Measurements from ENCODE around the gene GLIS1. TPM values are rescaled to one million over a fixed set of nuclear protein-coding genes. Genes with fewer than 3 reads are reported as not detected.

GLIS1 gene
- polyA plus RNA-seq, 3 donors = not detected

DNA sequence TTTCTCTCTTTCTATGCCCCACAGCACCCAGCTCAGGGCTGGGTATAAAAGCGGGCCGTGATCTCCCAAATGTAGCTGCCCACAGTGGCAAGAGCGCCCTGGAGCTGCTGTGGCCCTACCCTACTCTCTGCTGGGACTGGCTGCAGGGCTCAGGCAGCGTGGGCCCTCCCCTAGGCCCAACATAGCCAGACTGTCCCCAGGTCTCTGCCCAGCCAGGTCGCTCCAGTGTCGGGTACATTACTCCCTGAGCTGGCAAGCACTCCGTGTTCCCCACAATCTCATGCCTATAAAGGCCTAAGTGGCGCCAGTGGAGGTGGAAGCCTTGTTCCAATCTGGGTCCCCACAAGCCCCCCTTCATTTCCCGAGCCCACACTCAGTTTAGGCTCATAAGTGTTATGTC, 66.2 kb downstream of the GLIS1 start:
- H3K79me2 ChIP-seq (ENCODE audit: insufficient read depth, low read length) = no peaks in the 10 kb centered on the region
- Mint-ChIP-seq H3K4me3 (no peak overlapping the region), H3K27me3 (ENCODE audit: low read depth in 3 of 3) (no peaks in the 10 kb centered on the region), H3K36me3 (no peaks in the 10 kb centered on the region), H3K9me3 (no peaks in the 10 kb centered on the region), H3K4me1 (no peaks in the 10 kb centered on the region), H3K27ac (no peak overlapping the region)
- no peaks in the 10 kb centered on the region for H3K9me3 ChIP-seq (replicated peaks in 1 of 2; ENCODE audit: control insufficient read depth in 1 of 2, insufficient read depth in 1 of 2, low read length in 2 of 2)
- no peaks in the 10 kb centered on the region for H3K36me3 ChIP-seq (replicated peaks in 1 of 2; ENCODE audit: control insufficient read depth in 1 of 2, insufficient read depth in 2 of 2, low read length in 2 of 2)
- intact Hi-C loops (cut with micrococcal nuclease) = no loop called here
- H3K4me1 ChIP-seq (ENCODE audit: control insufficient read depth in 1 of 2, insufficient read depth in 2 of 2, low read length in 2 of 2) = no peaks in the 10 kb centered on the region
- no peaks in the 10 kb centered on the region for H3K27me3 ChIP-seq (ENCODE audit: control insufficient read depth in 2 of 2, insufficient read depth in 2 of 2, low read length in 2 of 2)
- H4K20me1 ChIP-seq (ENCODE audit: insufficient read depth, low read length) = no peaks in the 10 kb centered on the region
- no peak overlapping the region for H3K9ac ChIP-seq (ENCODE audit: insufficient read depth, low read length, poor library complexity, severe bottlenecking)
- WGBS (ENCODE audit: insufficient coverage) = 84% methylated on average over 8 of the region's 9 CpGs
- H3K4me3 ChIP-seq (replicated peaks in 1 of 3; ENCODE audit: low read depth in 2 of 3, low read length in 3 of 3) = no peak overlapping the region
- no peak overlapping the region for H3K4me2 ChIP-seq (replicated peaks; ENCODE audit: extremely low read depth, low read length, poor library complexity, severe bottlenecking)
- TF ChIP-seq, protein P1, sequence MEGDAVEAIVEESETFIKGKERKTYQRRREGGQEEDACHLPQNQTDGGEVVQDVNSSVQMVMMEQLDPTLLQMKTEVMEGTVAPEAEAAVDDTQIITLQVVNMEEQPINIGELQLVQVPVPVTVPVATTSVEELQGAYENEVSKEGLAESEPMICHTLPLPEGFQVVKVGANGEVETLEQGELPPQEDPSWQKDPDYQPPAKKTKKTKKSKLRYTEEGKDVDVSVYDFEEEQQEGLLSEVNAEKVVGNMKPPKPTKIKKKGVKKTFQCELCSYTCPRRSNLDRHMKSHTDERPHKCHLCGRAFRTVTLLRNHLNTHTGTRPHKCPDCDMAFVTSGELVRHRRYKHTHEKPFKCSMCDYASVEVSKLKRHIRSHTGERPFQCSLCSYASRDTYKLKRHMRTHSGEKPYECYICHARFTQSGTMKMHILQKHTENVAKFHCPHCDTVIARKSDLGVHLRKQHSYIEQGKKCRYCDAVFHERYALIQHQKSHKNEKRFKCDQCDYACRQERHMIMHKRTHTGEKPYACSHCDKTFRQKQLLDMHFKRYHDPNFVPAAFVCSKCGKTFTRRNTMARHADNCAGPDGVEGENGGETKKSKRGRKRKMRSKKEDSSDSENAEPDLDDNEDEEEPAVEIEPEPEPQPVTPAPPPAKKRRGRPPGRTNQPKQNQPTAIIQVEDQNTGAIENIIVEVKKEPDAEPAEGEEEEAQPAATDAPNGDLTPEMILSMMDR (IDR thresholded peaks at IDR 0.05) = no peak
- no peak for DNase-seq
- no peak overlapping the region for H3K27ac ChIP-seq (ENCODE audit: low read depth in 1 of 2, low read length in 2 of 2)
- H2AFZ ChIP-seq (ENCODE audit: insufficient read depth, low read depth, low read length, poor library complexity, severe bottlenecking) = no peak overlapping the region

DNA sequence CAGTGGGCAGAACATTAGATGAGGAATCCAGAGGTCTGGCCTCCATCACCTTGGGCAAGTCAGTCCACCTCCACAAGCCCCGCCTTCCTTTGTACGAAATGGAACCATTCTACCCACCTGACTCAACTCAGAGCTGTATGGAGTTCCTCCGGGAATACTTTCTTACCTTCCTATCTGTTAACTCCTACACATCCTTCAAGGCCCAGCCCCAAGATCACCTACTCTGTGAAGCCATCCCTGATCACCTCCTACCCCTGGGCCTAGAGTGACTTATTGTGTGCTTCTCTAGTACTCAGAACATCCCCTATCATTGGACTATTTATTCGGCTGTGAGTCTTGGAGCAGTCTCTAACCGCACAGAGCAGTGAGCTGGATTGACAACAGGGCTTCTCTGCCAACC, 66.7 kb downstream of the GLIS1 start:
- Histone ChIP-seq H3K4me3 (replicated peaks in 1 of 3; ENCODE audit: low read depth in 2 of 3, low read length in 3 of 3) (no peak overlapping the region), H3K9me3 (replicated peaks in 1 of 2; ENCODE audit: control insufficient read depth in 1 of 2, insufficient read depth in 1 of 2, low read length in 2 of 2) (no peaks in the 10 kb centered on the region), H3K9ac (ENCODE audit: insufficient read depth, low read length, poor library complexity, severe bottlenecking) (no peak overlapping the region), H2AFZ (ENCODE audit: insufficient read depth, low read depth, low read length, poor library complexity, severe bottlenecking) (no peak overlapping the region), H3K79me2 (ENCODE audit: insufficient read depth, low read length) (no peaks in the 10 kb centered on the region), H3K36me3 (replicated peaks in 1 of 2; ENCODE audit: control insufficient read depth in 1 of 2, insufficient read depth in 2 of 2, low read length in 2 of 2) (no peaks in the 10 kb centered on the region), H3K27ac (ENCODE audit: low read depth in 1 of 2, low read length in 2 of 2) (no peak overlapping the region), H3K4me2 (replicated peaks; ENCODE audit: extremely low read depth, low read length, poor library complexity, severe bottlenecking) (no peak overlapping the region), H3K4me1 (ENCODE audit: control insufficient read depth in 1 of 2, insufficient read depth in 2 of 2, low read length in 2 of 2) (no peaks in the 10 kb centered on the region), H3K27me3 (ENCODE audit: control insufficient read depth in 2 of 2, insufficient read depth in 2 of 2, low read length in 2 of 2) (no peaks in the 10 kb centered on the region), H4K20me1 (ENCODE audit: insufficient read depth, low read length) (no peaks in the 10 kb centered on the region)
- H3K27me3 Mint-ChIP-seq (ENCODE audit: low read depth in 3 of 3) = no peaks in the 10 kb centered on the region
- H3K4me3 Mint-ChIP-seq = no peak overlapping the region
- H3K27ac Mint-ChIP-seq = no peak overlapping the region
- H3K9me3 Mint-ChIP-seq = no peaks in the 10 kb centered on the region
- 100% methylated on average over 5 of the region's 5 CpGs for WGBS (ENCODE audit: insufficient coverage)
- H3K4me1 Mint-ChIP-seq = no peaks in the 10 kb centered on the region
- intact Hi-C loops (cut with micrococcal nuclease) = no loop called here
- DNase-seq = no peak
- TF ChIP-seq, protein P1 (IDR thresholded peaks at IDR 0.05) = no peak
- H3K36me3 Mint-ChIP-seq = no peaks in the 10 kb centered on the region
